ENCODE results near the gene ABCD1. TPM values are rescaled to one million over a fixed set of nuclear protein-coding genes. Genes with fewer than 3 reads are reported as not detected.

ABCD1 gene
- total and polyA plus RNA-seq, 9 of the 15 experiments (the other 6 are each of a cell fraction or from before 2014, with no cell fraction given): 0.07 to 6.9 (median 2.2) TPM

GRCh38 chrX:153736071-153736820 is 11.6 kb downstream of the ABCD1 start:
- no peak for FAIRE-seq
- in situ Hi-C loops (cut with MboI): no loop called here

DNA sequence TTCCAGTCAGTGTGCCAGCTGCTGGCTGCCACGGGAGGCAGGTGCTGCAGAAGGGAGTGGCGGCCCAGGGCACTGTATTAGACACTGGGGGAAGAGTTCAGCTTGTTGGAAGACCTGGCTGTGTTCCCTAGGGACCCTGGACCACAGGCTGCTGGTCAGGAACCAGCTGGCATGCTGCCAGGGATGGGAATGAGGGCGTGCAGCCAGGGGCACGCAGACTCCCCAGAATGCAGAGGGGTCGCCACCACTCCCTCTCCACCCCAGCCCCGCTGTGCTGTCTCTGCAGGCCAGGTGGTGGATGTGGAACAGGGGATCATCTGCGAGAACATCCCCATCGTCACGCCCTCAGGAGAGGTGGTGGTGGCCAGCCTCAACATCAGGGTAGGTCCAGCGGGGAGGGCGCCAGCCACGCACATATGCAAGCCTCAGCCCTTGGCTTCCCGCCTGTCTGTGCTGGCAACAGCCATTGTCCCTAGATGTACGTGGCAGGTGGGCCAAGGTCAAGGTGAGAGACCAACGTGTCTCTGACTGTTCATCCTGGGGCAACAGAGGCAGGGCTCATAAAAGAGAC is 12.3 kb downstream of the ABCD1 start:
- CTCF ChIA-PET (ENCODE audit: low intra/inter-chr PET ratio): no interaction called here
- DNase-seq (ENCODE audit: extremely low read depth in 1 of 4, low spot score in 3 of 4) (no peak), ATAC-seq (no peak), FAIRE-seq (no peak)
- H3K4me1 ChIP-seq (replicated peaks in 1 of 2; ENCODE audit: control insufficient read depth in 2 of 2, insufficient read depth in 2 of 2, low read length in 2 of 2): peaks cover 8 to 54% of the 10 kb centered on the region in 2 experiments; a peak in 4 of 5 replicates
- no TSS peak for BruUV-seq (replicated peaks)
- H3K9me1 ChIP-seq (ENCODE audit: control insufficient read depth, insufficient read depth, low read length): no peaks in the 10 kb centered on the region
- 83% methylated on average over 4 of the region's 15 CpGs for WGBS (ENCODE audit: insufficient coverage, low coverage, missing lambda C conversion rate)
- H3K4me3 ChIP-seq: no peak overlapping the region
- intact Hi-C loops (cut with micrococcal nuclease): no loop called here
- no peaks in the 10 kb centered on the region for H4K20me1 ChIP-seq (replicated peaks; ENCODE audit: control insufficient read depth, insufficient read depth, low read length)
- H3K36me3 ChIP-seq (ENCODE audit: control insufficient read depth, insufficient read depth, low read length): no peaks in the 10 kb centered on the region; the same call in 2 of the 3 replicates
- POLR2A ChIA-PET: no interaction called here
- no peaks in the 10 kb centered on the region for H3K79me2 ChIP-seq (ENCODE audit: control insufficient read depth, insufficient read depth, low read length)
- no peak overlapping the region for H3K4me2 ChIP-seq (ENCODE audit: insufficient read depth, low read length)
- no peak for TF ChIP-seq NFYB (IDR thresholded peaks at IDR 0.05; ENCODE audit: extremely low read depth, insufficient read length)
- no peak for TF ChIP-seq ZBTB17 (CRISPR knock-in tag; IDR thresholded peaks at IDR 0.05)
- TF ChIP-seq DDX20 (tag; IDR thresholded peaks at IDR 0.05; ENCODE audit: low read depth): no peak
- TF ChIP-seq NFIC (IDR thresholded peaks at IDR 0.05): peak; percentile 86
- TF ChIP-seq ZNF212 (CRISPR knock-in tag; IDR thresholded peaks at IDR 0.05): no peak
- TF ChIP-seq HMG20B (CRISPR knock-in tag; IDR thresholded peaks at IDR 0.05): no peak
- TF ChIP-seq AFF1 (IDR thresholded peaks at IDR 0.05; ENCODE audit: low read depth in 1 of 2, partially characterized antibody in 2 of 2): no peak
- no peak for TF ChIP-seq PCBP1 (IDR thresholded peaks at IDR 0.05; ENCODE audit: low read depth, low read length, poor library complexity, severe bottlenecking)
- H2AFZ ChIP-seq (ENCODE audit: low read depth, low read length): no peak overlapping the region
- no peaks in the 10 kb centered on the region for H3K9me3 ChIP-seq (replicated peaks; ENCODE audit: control insufficient read depth, insufficient read depth, low read depth, low read length)
- no peak overlapping the region for H3K27ac ChIP-seq (ENCODE audit: extremely low read depth, low read depth, low read length)
- no peaks in the 10 kb centered on the region for H3K27me3 ChIP-seq (ENCODE audit: control insufficient read depth in 2 of 2, insufficient read depth in 2 of 2, low read length in 2 of 2)
- in situ Hi-C loops (cut with MboI): no loop called here
- H3K9ac ChIP-seq (ENCODE audit: insufficient read depth in 1 of 2, low read depth in 2 of 2, low read length in 2 of 2): peak overlapping the region in 1 of 2 experiments; percentile 68; a peak in 1 of 4 replicates

More at GRCh38 chrX:153736071-153736820, 11.6 kb downstream of the ABCD1 start:
- H3K9me3 ChIP-seq (replicated peaks; ENCODE audit: control insufficient read depth, insufficient read depth, low read depth, low read length): 0 out of 2 replicates have a peak, but pooled peaks cover 2% of the 10 kb centered on the region
- H3K4me3 ChIP-seq: no peak overlapping the region
- H3K27ac ChIP-seq (ENCODE audit: extremely low read depth, low read depth, low read length): no peak overlapping the region
- intact Hi-C loops (cut with micrococcal nuclease): no loop called here
- ChIA-PET POLR2A (no interaction called here), CTCF (ENCODE audit: low intra/inter-chr PET ratio) (no interaction called here)
- BruUV-seq (replicated peaks): no TSS peak
- no peaks in the 10 kb centered on the region for H3K79me2 ChIP-seq (ENCODE audit: control insufficient read depth, insufficient read depth, low read length)
- no peak for DNase-seq (ENCODE audit: extremely low read depth in 1 of 4, low spot score in 3 of 4)
- H3K36me3 ChIP-seq (ENCODE audit: control insufficient read depth, insufficient read depth, low read length): no peaks in the 10 kb centered on the region; the same call in 2 of the 3 replicates
- no peaks in the 10 kb centered on the region for H3K9me1 ChIP-seq (ENCODE audit: control insufficient read depth, insufficient read depth, low read length)
- WGBS (ENCODE audit: insufficient coverage, low coverage, missing lambda C conversion rate): 85% methylated on average over 20 of the region's 30 CpGs
- 0 out of 2 replicates have a peak, but pooled peaks have one; percentile 14 for TF ChIP-seq POLR2G (IDR thresholded peaks at IDR 0.05; ENCODE audit: low read depth, low read length)
- TF ChIP-seq NR2C2 (CRISPR knock-in tag; IDR thresholded peaks at IDR 0.05): no peak
- TF ChIP-seq NR2C2 (tag; IDR thresholded peaks at IDR 0.05): no peak
- H3K4me2 ChIP-seq (ENCODE audit: insufficient read depth, low read length): no peak overlapping the region
- peaks cover 8 to 48% of the 10 kb centered on the region in 2 experiments; a peak in 4 of 5 replicates for H3K4me1 ChIP-seq (replicated peaks in 1 of 2; ENCODE audit: control insufficient read depth in 2 of 2, insufficient read depth in 2 of 2, low read length in 2 of 2)
- ATAC-seq: no peak
- H3K27me3 ChIP-seq (ENCODE audit: control insufficient read depth in 2 of 2, insufficient read depth in 2 of 2, low read length in 2 of 2): no peaks in the 10 kb centered on the region
- H4K20me1 ChIP-seq (replicated peaks; ENCODE audit: control insufficient read depth, insufficient read depth, low read length): no peaks in the 10 kb centered on the region
- H2AFZ ChIP-seq (ENCODE audit: low read depth, low read length): no peak overlapping the region
- H3K9ac ChIP-seq (ENCODE audit: insufficient read depth in 1 of 2, low read depth in 2 of 2, low read length in 2 of 2): peak overlapping the region in 1 of 2 experiments; percentile 65; a peak in 2 of 4 replicates
